Esophagus squamous epithelium (tissue), 5 donors: ENCODE results near the gene PITPNM3. TPM values are rescaled to one million over a fixed set of nuclear protein-coding genes. Genes with fewer than 3 reads are reported as not detected.

Experiments
- DNase-seq: peaks from one replicate; lab custom pipeline; 2025; lab: John Stamatoyannopoulos, UW
- H3K27ac ChIP-seq, 4 donors: fragments of 200-600 bp; sonication (generic); one replicate each; pipeline ENCODE4 v1.5.1; 2016 to 2019; ENCODE audit warnings: mild to moderate bottlenecking in 1 of 4
- H3K27me3 ChIP-seq, 4 donors: fragments of 200-600 bp; sonication (generic); 1 replicate in 3 of 4; 2 replicates in 1 of 4; pipeline versions ENCODE4 v1.5.1 to v1.6.0; 2017 to 2021; ENCODE audit warnings: antibody characterized with exemption in 1 of 4
- H3K36me3 ChIP-seq, 3 donors: fragments of 200-600 bp; sonication (generic); one replicate each; pipeline ENCODE4 v1.5.1; 2016 to 2019
- H3K4me1 ChIP-seq, 3 donors: fragments of 200-600 bp; sonication (generic); one replicate each; pipeline ENCODE4 v1.5.1; 2017 to 2019
- H3K4me3 ChIP-seq, 4 donors: fragments of 200-600 bp; sonication (generic); 1 replicate in 3 of 4; 2 replicates in 1 of 4; pipeline ENCODE4 v1.5.1; 2016 to 2019; ENCODE audit warnings: mild to moderate bottlenecking in 2 of 4, moderate library complexity in 1 of 4
- H3K9me3 ChIP-seq, 3 donors: fragments of 200-600 bp; sonication (generic); one replicate each; pipeline ENCODE4 v1.5.1; 2016 to 2019
- POLR2A ChIP-seq, 4 donors: fragments of 450-650 bp; IDR thresholded peaks; one replicate each; pipeline ENCODE4 v1.6.1; 2017; ENCODE audit warnings: antibody characterized with exemption in 4 of 4, mild to moderate bottlenecking in 4 of 4, moderate library complexity in 3 of 4
- WGBS, 2 donors: methylation state at CpG; one replicate each; pipeline ENCODE4 v1.1.5; 2018; 5-methylcytosine and 5-hydroxymethylcytosine counted together
- intact Hi-C: fragments of 100-400 bp; cut with DNase I; formaldehyde crosslinking; loops from one replicate; pipeline ENCODE4 v1.15.0; 2022
- total RNA-seq, 4 donors: library from RNA; depleted of rRNA; stranded (reverse); fragments of >200 nt; gene quantifications; one replicate each; pipeline ENCODE4 v1.1.0, GENCODE V29; 2016
- TF ChIP-seq, protein P1 (sequence below), 6 experiments: fragments of 450-650 bp in 4 of 6; fragments of 200-600 bp in 2 of 6; sonication (generic) in 2 of 6; IDR thresholded peaks; one replicate each; pipeline ENCODE4 v1.5.1; 2016 to 2019; ENCODE audit warnings: antibody characterized with exemption in 6 of 6, mild to moderate bottlenecking in 4 of 6, moderate library complexity in 4 of 6
- donor health status: DM: yes; HTN: yes; CAD: no.

The PITPNM3 gene
- total RNA-seq, 4 donors from 2014 or later: 14.0 to 33.4 (median 21.5) TPM

DNA sequence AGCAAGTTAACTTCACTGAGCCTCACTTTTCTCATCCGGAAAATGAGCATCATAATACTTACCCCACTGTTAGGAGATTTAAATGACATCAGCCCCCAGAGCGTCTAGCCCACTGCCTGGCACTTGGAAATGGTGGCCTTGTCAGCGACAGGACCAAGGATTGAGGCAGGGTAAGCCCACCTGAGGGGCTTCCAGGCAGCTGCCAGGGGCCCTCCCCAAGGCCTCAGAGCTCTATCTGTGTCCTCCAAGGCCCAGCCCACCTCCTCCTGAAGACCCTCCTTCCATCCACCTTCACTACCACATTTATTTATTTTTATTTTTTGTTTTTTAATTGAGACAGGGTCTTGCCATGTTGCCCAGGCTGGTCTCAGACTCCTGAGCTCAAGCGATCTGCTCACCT, 13.8 kb downstream of the PITPNM3 start:
- peaks cover 0 to 30% (median 14%) of the 10 kb centered on the region in 3 donors for H3K4me1 ChIP-seq
- H3K36me3 ChIP-seq: peaks cover 0 to 45% (median 0%) of the 10 kb centered on the region in 3 donors
- no peaks in the 10 kb centered on the region for H3K9me3 ChIP-seq
- DNase-seq: no peak
- 90 to 95% methylated on average over 4 of the region's 4 CpGs for WGBS, 2 donors
- no peak overlapping the region for H3K27ac ChIP-seq
- H3K4me3 ChIP-seq: no peak overlapping the region
- TF ChIP-seq, protein P1, sequence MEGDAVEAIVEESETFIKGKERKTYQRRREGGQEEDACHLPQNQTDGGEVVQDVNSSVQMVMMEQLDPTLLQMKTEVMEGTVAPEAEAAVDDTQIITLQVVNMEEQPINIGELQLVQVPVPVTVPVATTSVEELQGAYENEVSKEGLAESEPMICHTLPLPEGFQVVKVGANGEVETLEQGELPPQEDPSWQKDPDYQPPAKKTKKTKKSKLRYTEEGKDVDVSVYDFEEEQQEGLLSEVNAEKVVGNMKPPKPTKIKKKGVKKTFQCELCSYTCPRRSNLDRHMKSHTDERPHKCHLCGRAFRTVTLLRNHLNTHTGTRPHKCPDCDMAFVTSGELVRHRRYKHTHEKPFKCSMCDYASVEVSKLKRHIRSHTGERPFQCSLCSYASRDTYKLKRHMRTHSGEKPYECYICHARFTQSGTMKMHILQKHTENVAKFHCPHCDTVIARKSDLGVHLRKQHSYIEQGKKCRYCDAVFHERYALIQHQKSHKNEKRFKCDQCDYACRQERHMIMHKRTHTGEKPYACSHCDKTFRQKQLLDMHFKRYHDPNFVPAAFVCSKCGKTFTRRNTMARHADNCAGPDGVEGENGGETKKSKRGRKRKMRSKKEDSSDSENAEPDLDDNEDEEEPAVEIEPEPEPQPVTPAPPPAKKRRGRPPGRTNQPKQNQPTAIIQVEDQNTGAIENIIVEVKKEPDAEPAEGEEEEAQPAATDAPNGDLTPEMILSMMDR (IDR thresholded peaks at IDR 0.05): no peak
- TF ChIP-seq POLR2A (IDR thresholded peaks at IDR 0.05): no peak
- intact Hi-C loops: no loop called here
- no peaks in the 10 kb centered on the region for H3K27me3 ChIP-seq

DNA sequence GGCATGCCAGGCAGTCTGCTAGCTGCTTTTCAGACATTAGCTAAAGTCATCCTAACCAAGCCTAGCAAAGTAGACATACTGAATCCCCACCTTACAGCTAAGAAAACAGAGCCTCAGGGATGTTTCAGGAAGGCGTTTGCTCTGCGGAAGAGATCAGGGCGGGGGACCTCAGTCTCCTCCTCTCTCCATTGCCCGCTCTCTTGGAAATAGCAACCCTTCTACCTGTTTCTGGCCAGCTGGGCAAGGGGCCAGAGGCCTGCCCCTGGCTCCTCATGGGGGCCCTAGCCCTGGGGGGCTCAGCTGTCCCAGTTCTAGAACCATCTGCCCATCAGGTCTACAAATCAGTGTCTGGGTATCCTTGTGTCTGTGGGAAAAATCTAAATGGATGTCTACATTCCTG, 14.5 kb downstream of the PITPNM3 start:
- Histone ChIP-seq H3K4me3 (no peak overlapping the region), H3K27me3 (no peaks in the 10 kb centered on the region), H3K9me3 (no peaks in the 10 kb centered on the region), H3K36me3 (peaks cover 0 to 52% (median 0%) of the 10 kb centered on the region in 3 donors), H3K27ac (no peak overlapping the region), H3K4me1 (peaks cover 0 to 24% (median 14%) of the 10 kb centered on the region in 3 donors)
- TF ChIP-seq POLR2A (IDR thresholded peaks at IDR 0.05): no peak
- TF ChIP-seq, protein P1 (IDR thresholded peaks at IDR 0.05): no peak
- 83 to 100% methylated on average over 2 of the region's 4 CpGs for WGBS, 2 donors
- intact Hi-C loops: no loop called here
- DNase-seq: no peak

DNA sequence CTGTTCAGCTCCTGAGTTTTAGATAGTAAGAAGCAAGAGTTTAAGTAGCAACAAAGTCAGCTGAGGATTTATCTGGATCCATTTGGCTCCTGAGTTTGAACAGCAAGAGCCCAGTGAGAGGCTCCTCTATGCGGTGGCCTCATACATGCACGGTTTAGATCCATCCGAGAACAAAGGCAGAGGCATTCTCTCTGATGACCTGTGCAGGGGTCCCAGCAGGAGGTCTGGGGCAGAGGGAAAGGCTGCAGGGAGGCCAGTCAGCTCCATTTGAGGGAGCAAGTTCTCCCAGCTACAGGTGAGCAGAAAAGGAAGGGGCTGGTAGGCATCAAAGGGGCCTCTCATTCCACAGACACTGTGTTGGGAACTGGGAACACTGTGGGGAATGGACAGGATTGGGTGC, 16.5 kb downstream of the PITPNM3 start:
- Histone ChIP-seq H3K4me1 (peaks cover 0 to 4% (median 2%) of the 10 kb centered on the region in 3 donors), H3K27ac (no peak overlapping the region), H3K9me3 (no peaks in the 10 kb centered on the region), H3K36me3 (peaks cover 0 to 70% (median 0%) of the 10 kb centered on the region in 3 donors), H3K27me3 (no peaks in the 10 kb centered on the region), H3K4me3 (no peak overlapping the region)
- no peak for DNase-seq
- 75 to 96% methylated on average over 3 of the region's 3 CpGs for WGBS, 2 donors
- TF ChIP-seq POLR2A (IDR thresholded peaks at IDR 0.05): no peak
- TF ChIP-seq, protein P1 (IDR thresholded peaks at IDR 0.05): no peak
- intact Hi-C loops: no loop called here

DNA sequence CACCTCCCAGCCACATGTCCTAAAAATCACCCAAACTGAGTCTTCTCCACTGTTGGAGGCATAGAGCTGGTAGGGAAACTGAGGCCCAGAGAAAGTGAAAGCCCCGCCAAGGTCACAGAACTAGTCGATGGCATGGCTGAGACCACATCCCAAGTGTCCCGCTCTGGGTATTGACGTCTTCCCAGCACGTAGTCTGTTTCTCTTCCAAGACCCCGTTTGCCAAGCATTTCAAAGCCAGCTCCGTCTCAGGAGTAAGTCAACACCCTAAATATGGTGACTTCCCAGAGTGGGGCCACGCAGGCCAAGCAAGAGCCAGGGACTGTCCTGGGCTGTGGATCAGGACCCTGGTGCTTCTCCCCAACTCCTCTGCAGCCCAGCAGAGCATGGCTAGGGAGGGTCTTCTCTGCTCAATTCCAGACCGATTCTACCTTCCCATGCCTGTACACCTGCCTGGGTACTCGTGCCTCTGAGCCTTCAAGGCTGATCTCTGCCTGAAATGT, 19.7 kb downstream of the PITPNM3 start:
- no peak for DNase-seq
- Histone ChIP-seq H3K9me3 (no peaks in the 10 kb centered on the region), H3K27ac (no peak overlapping the region), H3K4me3 (no peak overlapping the region), H3K27me3 (no peaks in the 10 kb centered on the region), H3K36me3 (peaks cover 0 to 83% (median 0%) of the 10 kb centered on the region in 3 donors), H3K4me1 (no peaks in the 10 kb centered on the region)
- intact Hi-C loops: no loop called here
- TF ChIP-seq POLR2A (IDR thresholded peaks at IDR 0.05): no peak
- 87 to 92% methylated on average over 7 to 9 of the region's 10 CpGs for WGBS, 2 donors

DNA sequence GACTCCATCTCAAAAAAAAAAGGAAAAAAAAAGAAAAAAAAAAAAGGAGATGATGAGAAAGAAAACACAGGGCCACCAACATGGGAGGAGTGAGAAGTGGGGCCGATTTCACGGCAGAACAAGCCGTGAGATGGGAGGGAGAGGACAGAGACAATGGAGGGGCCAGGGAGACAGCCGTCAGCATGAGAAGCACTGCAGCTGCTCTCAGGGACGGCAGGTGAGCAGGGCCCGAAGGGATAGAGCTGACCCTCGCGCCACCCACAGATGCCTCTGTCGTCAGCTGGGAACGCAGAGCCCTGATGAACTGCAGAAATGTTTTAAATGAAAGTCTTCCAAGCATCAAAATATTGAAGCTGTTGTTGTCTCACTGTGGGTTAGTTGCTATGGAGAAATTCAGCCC, 20.3 kb downstream of the PITPNM3 start:
- H3K36me3 ChIP-seq: peaks cover 0 to 86% (median 0%) of the 10 kb centered on the region in 3 donors
- WGBS, 2 donors: 81 to 85% methylated on average over 10 of the region's 10 CpGs
- no peak overlapping the region for H3K4me3 ChIP-seq
- TF ChIP-seq POLR2A (IDR thresholded peaks at IDR 0.05): no peak
- TF ChIP-seq, protein P1 (IDR thresholded peaks at IDR 0.05): no peak
- intact Hi-C loops: no loop called here
- H3K9me3 ChIP-seq: no peaks in the 10 kb centered on the region
- no peak overlapping the region for H3K27ac ChIP-seq
- DNase-seq: no peak
- no peaks in the 10 kb centered on the region for H3K27me3 ChIP-seq
- H3K4me1 ChIP-seq: no peaks in the 10 kb centered on the region
